DOHH2 (cell line): ENCODE measurements around the gene AKAP8.

ENCODE experiments used
- H3F3A ChIP-seq: fragments of 200-600 bp; sonication (generic), shearing (Covaris generic); 2 replicates; pipeline ENCODE4 v1.6.0; 2016; ENCODE audit warnings: antibody characterized with exemption, mild to moderate bottlenecking; ENCODE audit not compliant: control insufficient read depth, insufficient read depth
- H3K27ac ChIP-seq: fragments of 200-600 bp; sonication (generic); 2 replicates; pipeline ENCODE4 v1.5.1; 2014; ENCODE audit warnings: low read depth, mild to moderate bottlenecking, low read length, moderate library complexity
- H3K27me3 ChIP-seq: fragments of 200-600 bp; sonication (generic); 2 replicates; pipeline ENCODE4 v1.6.1; 2014; ENCODE audit warnings: mild to moderate bottlenecking, low read length, mixed read lengths; ENCODE audit not compliant: control insufficient read depth
- H3K36me3 ChIP-seq: fragments of 200-600 bp; sonication (generic); 2 replicates; pipeline ENCODE4 v1.6.1; 2014; ENCODE audit warnings: mild to moderate bottlenecking, low read length, moderate library complexity, mixed read lengths; ENCODE audit not compliant: control insufficient read depth
- H3K4me1 ChIP-seq: fragments of 200-600 bp; sonication (generic); 2 replicates; pipeline ENCODE4 v1.6.1; 2014; ENCODE audit warnings: mild to moderate bottlenecking, low read length, mixed read lengths; ENCODE audit not compliant: control insufficient read depth
- H3K4me2 ChIP-seq: fragments of 200-600 bp; sonication (generic); 2 replicates; pipeline ENCODE4 v1.6.0; 2014; ENCODE audit warnings: mild to moderate bottlenecking, low read length, moderate library complexity
- H3K4me3 ChIP-seq: fragments of 200-600 bp; sonication (generic); 2 replicates; pipeline ENCODE4 v1.5.1; 2014; ENCODE audit warnings: mild to moderate bottlenecking, low read length, mixed read lengths
- H3K79me2 ChIP-seq: fragments of 200-600 bp; sonication (generic); 2 replicates; pipeline ENCODE4 v1.6.1; 2014; ENCODE audit warnings: mild to moderate bottlenecking, low read length, mixed read lengths; ENCODE audit not compliant: control insufficient read depth
- H3K9me2 ChIP-seq: fragments of 200-600 bp; sonication (generic); replicated peaks from 2 replicates; pipeline ENCODE4 v1.6.1; 2014; ENCODE audit warnings: mild to moderate bottlenecking, low read length, mixed read lengths; ENCODE audit not compliant: control insufficient read depth
- H3K9me3 ChIP-seq: fragments of 200-600 bp; sonication (generic); 2 replicates; pipeline ENCODE4 v1.6.1; 2014; ENCODE audit warnings: antibody characterized with exemption, low read length, mixed read lengths; ENCODE audit not compliant: control insufficient read depth, insufficient read depth
- H4K20me1 ChIP-seq: fragments of 200-600 bp; sonication (generic); 2 replicates; pipeline ENCODE4 v1.6.0; 2014; ENCODE audit warnings: low read depth, mild to moderate bottlenecking, antibody characterized with exemption, low read length, moderate library complexity; ENCODE audit not compliant: control insufficient read depth, insufficient read depth
- CTCF ChIP-seq: fragments of 200-600 bp; sonication (generic); IDR thresholded peaks from one replicate; pipeline ENCODE4 v1.5.1; 2014; ENCODE audit warnings: antibody characterized with exemption, mild to moderate bottlenecking, low read depth, low read length; ENCODE audit not compliant: poor library complexity, severe bottlenecking
- EZH2phosphoT487 ChIP-seq: fragments of 200-600 bp; sonication (generic); IDR thresholded peaks from 2 replicates; pipeline ENCODE4 v1.6.1; 2017; ENCODE audit warnings: borderline replicate concordance, mild to moderate bottlenecking, antibody characterized with exemption, low read length, moderate library complexity, mixed read lengths

The AKAP8 gene

GRCh38 chr19:15324791-15325519 lies 54.6 kb downstream of the AKAP8 start:
- H3K9me3 ChIP-seq: no peaks in the 10 kb centered on the region
- H3K4me2 ChIP-seq: peak overlapping the region; percentile 14; the same call in 1 of the 2 replicates
- H3K4me3 ChIP-seq: no peak overlapping the region
- H3K27ac ChIP-seq: no peak overlapping the region
- H3K27me3 ChIP-seq: no peaks in the 10 kb centered on the region
- TF ChIP-seq EZH2phosphoT487: no peak
- TF ChIP-seq CTCF: no peak
- no peaks in the 10 kb centered on the region for H3K9me2 ChIP-seq
- peaks cover 13% of the 10 kb centered on the region for H3K36me3 ChIP-seq
- peaks cover 64% of the 10 kb centered on the region for H4K20me1 ChIP-seq
- H3F3A ChIP-seq: no peaks in the 10 kb centered on the region
- peaks cover 99% of the 10 kb centered on the region for H3K79me2 ChIP-seq
- peaks cover 87% of the 10 kb centered on the region for H3K4me1 ChIP-seq

- Histone ChIP-seq H3K27ac (no peak overlapping the region), H3K4me1 (peaks cover 87% of the 10 kb centered on the region), H3K4me3 (no peak overlapping the region), H3K27me3 (no peaks in the 10 kb centered on the region), H4K20me1 (peaks cover 72% of the 10 kb centered on the region), H3K79me2 (peaks cover 99% of the 10 kb centered on the region), H3K4me2 (no peak overlapping the region), H3K36me3 (peaks cover 12% of the 10 kb centered on the region), H3K9me3 (no peaks in the 10 kb centered on the region), H3K9me2 (no peaks in the 10 kb centered on the region), H3F3A (peaks cover under 1% of the 10 kb centered on the region; the same call in 1 of the 2 replicates)
- no peak for TF ChIP-seq CTCF
- TF ChIP-seq EZH2phosphoT487: no peak
Observed at GRCh38 chr19:15323496-15324235, 55.9 kb downstream of the AKAP8 start.

- Histone ChIP-seq H3K9me2 (no peaks in the 10 kb centered on the region), H3F3A (peaks cover 3% of the 10 kb centered on the region; the same call in 1 of the 2 replicates), H3K36me3 (peaks cover 29% of the 10 kb centered on the region), H3K4me2 (peak overlapping the region; percentile 38), H3K27ac (no peak overlapping the region), H3K4me1 (peaks cover 87% of the 10 kb centered on the region), H3K27me3 (no peaks in the 10 kb centered on the region), H3K4me3 (no peak overlapping the region), H4K20me1 (peaks cover 74% of the 10 kb centered on the region), H3K79me2 (peaks cover 99% of the 10 kb centered on the region), H3K9me3 (no peaks in the 10 kb centered on the region)
- no peak for TF ChIP-seq CTCF
Observed at GRCh38 chr19:15321739-15322138, 57.8 kb downstream of the AKAP8 start.
